Astrocyte (in vitro differentiated cells and primary cell): ENCODE data around the gene MKI67. TPM values are rescaled to one million over a fixed set of nuclear protein-coding genes. Genes with fewer than 3 reads are reported as not detected.

Experiments
- DNase-seq: peaks from one replicate; pipeline ENCODE4 v3.0.0-alpha.2; 2010; ENCODE audit warnings: low read depth
- FAIRE-seq: peaks from 2 replicates; lab custom pipeline; 2011; peaks lifted over from hg19 to GRCh38; lab: Jason Lieb, UNC
- H2AFZ ChIP-seq: 2 replicates; pipeline ENCODE4 v1.6.0; 2012; ENCODE audit warnings: low read depth, low read length, inconsistent platforms
- H3K27ac ChIP-seq: 2 replicates; pipeline ENCODE4 v1.5.1; 2011; ENCODE audit warnings: low read depth, low read length, inconsistent platforms
- H3K27me3 ChIP-seq: 2 replicates; pipeline ENCODE4 v1.6.0; 2011; ENCODE audit warnings: low read length, inconsistent platforms; ENCODE audit not compliant: insufficient read depth
- H3K36me3 ChIP-seq: 2 replicates; pipeline ENCODE4 v1.5.1; 2011; ENCODE audit warnings: low read length, inconsistent platforms; ENCODE audit not compliant: insufficient read depth
- H3K4me1 ChIP-seq: 2 replicates; pipeline ENCODE4 v1.5.1; 2011; ENCODE audit warnings: low read length, inconsistent platforms; ENCODE audit not compliant: insufficient read depth
- H3K4me2 ChIP-seq: 2 replicates; pipeline ENCODE4 v1.6.0; 2012; ENCODE audit warnings: low read length, inconsistent platforms
- H3K4me3 ChIP-seq: 2 replicates; pipeline ENCODE4 v1.5.1; 2011; ENCODE audit warnings: low read depth, mild to moderate bottlenecking, low read length, inconsistent platforms; ENCODE audit not compliant: insufficient read depth
- H3K79me2 ChIP-seq: 2 replicates; pipeline ENCODE4 v1.6.0; 2012; ENCODE audit warnings: mild to moderate bottlenecking, low read length, inconsistent platforms; ENCODE audit not compliant: insufficient read depth
- H3K9ac ChIP-seq: 2 replicates; pipeline ENCODE4 v1.6.0; 2012; ENCODE audit warnings: mild to moderate bottlenecking, low read length, inconsistent platforms
- H3K9me3 ChIP-seq: 2 replicates; pipeline ENCODE4 v1.5.1; 2012; ENCODE audit warnings: low read depth, mild to moderate bottlenecking, low read length, inconsistent platforms; ENCODE audit not compliant: insufficient read depth
- H4K20me1 ChIP-seq: 2 replicates; pipeline ENCODE4 v1.6.0; 2012; ENCODE audit warnings: low read length, inconsistent platforms; ENCODE audit not compliant: insufficient read depth
- H3K27ac Mint-ChIP-seq: one replicate; pipeline ENCODE4 v1.8.0; 2021; ENCODE audit warnings: mild to moderate bottlenecking, mixed read lengths; ENCODE audit not compliant: unreplicated experiment
- H3K27me3 Mint-ChIP-seq: one replicate; pipeline ENCODE4 v1.8.0; 2021; ENCODE audit warnings: low read depth, mixed read lengths; ENCODE audit not compliant: unreplicated experiment
- H3K36me3 Mint-ChIP-seq: one replicate; pipeline ENCODE4 v1.8.0; 2021; ENCODE audit warnings: low read depth, mixed read lengths; ENCODE audit not compliant: unreplicated experiment
- H3K4me1 Mint-ChIP-seq: one replicate; pipeline ENCODE4 v1.8.0; 2021; ENCODE audit warnings: low read depth, mixed read lengths; ENCODE audit not compliant: unreplicated experiment
- H3K4me3 Mint-ChIP-seq: one replicate; pipeline ENCODE4 v1.8.0; 2021; ENCODE audit warnings: mild to moderate bottlenecking, moderate library complexity, mixed read lengths; ENCODE audit not compliant: unreplicated experiment
- H3K9me3 Mint-ChIP-seq: one replicate; pipeline ENCODE4 v1.8.0; 2021; ENCODE audit warnings: mild to moderate bottlenecking, mixed read lengths; ENCODE audit not compliant: unreplicated experiment
- CTCF ChIP-seq: IDR thresholded peaks from 2 replicates; pipeline ENCODE4 v1.5.1; 2011; ENCODE audit warnings: low read depth, mild to moderate bottlenecking, inconsistent platforms, low read length, moderate library complexity; ENCODE audit not compliant: insufficient read depth
- EZH2 ChIP-seq: IDR thresholded peaks from 2 replicates; pipeline ENCODE4 v1.6.1; 2012; ENCODE audit warnings: mild to moderate bottlenecking, low read length, inconsistent platforms; ENCODE audit not compliant: insufficient read depth
- total RNA-seq: library from RNA; stranded (reverse); gene quantifications from 2 replicates; pipeline ENCODE4 v1.2.1, GENCODE V29; 2021

The MKI67 gene
- total RNA-seq, 1 donor from 2014 or later, result 4.6 TPM

GRCh38 chr10:128065881-128066534, 60.2 kb downstream of the MKI67 start:
- no peaks in the 10 kb centered on the region for H3K9me3 Mint-ChIP-seq

GRCh38 chr10:128064970-128065580, 61.1 kb downstream of the MKI67 start:
- Histone ChIP-seq H3K9me3 (peaks cover under 1% of the 10 kb centered on the region), H3K9ac (peak overlapping the region; percentile 53), H3K36me3 (peaks cover 2% of the 10 kb centered on the region), H3K4me3 (no peak overlapping the region), H3K79me2 (no peaks in the 10 kb centered on the region), H3K27me3 (no peaks in the 10 kb centered on the region), H4K20me1 (no peaks in the 10 kb centered on the region), H3K27ac (peak overlapping the region; percentile 57), H3K4me1 (peaks cover 26% of the 10 kb centered on the region), H2AFZ (no peak overlapping the region), H3K4me2 (peak overlapping the region; percentile 58)
- Mint-ChIP-seq H3K27ac (peak overlapping the region; percentile 90), H3K9me3 (no peaks in the 10 kb centered on the region), H3K4me1 (peaks cover 29% of the 10 kb centered on the region), H3K4me3 (peak overlapping the region; percentile 28), H3K27me3 (no peaks in the 10 kb centered on the region), H3K36me3 (peaks cover 12% of the 10 kb centered on the region)
- FAIRE-seq (no peak), DNase-seq (peak; percentile 59)
- TF ChIP-seq EZH2 (no peak), CTCF (no peak)

More at GRCh38 chr10:128065881-128066534, 60.2 kb downstream of the MKI67 start:
- H3K36me3 ChIP-seq, result peaks cover 2% of the 10 kb centered on the region
- FAIRE-seq, result no peak
- Mint-ChIP-seq H3K27me3 (no peaks in the 10 kb centered on the region), H3K4me1 (peaks cover 29% of the 10 kb centered on the region), H3K36me3 (peaks cover 10% of the 10 kb centered on the region), H3K27ac (no peak overlapping the region), H3K4me3 (no peak overlapping the region)
- H3K9me3 ChIP-seq, result no peaks in the 10 kb centered on the region
- H3K4me3 ChIP-seq, result no peak overlapping the region
- H4K20me1 ChIP-seq, result no peaks in the 10 kb centered on the region
- no peak overlapping the region for H3K27ac ChIP-seq
- H3K9ac ChIP-seq, result no peak overlapping the region
- H3K27me3 ChIP-seq, result no peaks in the 10 kb centered on the region
- H2AFZ ChIP-seq, result no peak overlapping the region
- no peak for TF ChIP-seq EZH2
- TF ChIP-seq CTCF, result no peak
- H3K4me2 ChIP-seq, result no peak overlapping the region
- no peak for DNase-seq
- no peaks in the 10 kb centered on the region for H3K79me2 ChIP-seq
- H3K4me1 ChIP-seq, result peaks cover 26% of the 10 kb centered on the region
